D341Med (cell line): ENCODE results near the gene CCDC30.
A peak's percentile ranks its signal among the peaks of the same experiment; 100 is the strongest.
"Not testable (repeated sequence)": the region's sequence is repeated elsewhere in the genome, so short reads cannot be mapped to it uniquely, and the experiment has no call there.

Experiments
- DNase-seq: peaks from one replicate; pipeline ENCODE4 v3.0.0; 2012; ENCODE audit warnings: low spot score

The CCDC30 gene

GRCh38 chr1:42529724-42530181 lies 66.7 kb downstream of the CCDC30 start:
- DNase-seq = no peak

GRCh38 chr1:42531043-42531442 lies 68.0 kb downstream of the CCDC30 start:
- DNase-seq = no peak

GRCh38 chr1:42533101-42533863 lies 70.2 kb downstream of the CCDC30 start:
- DNase-seq = no peak

- DNase-seq = no peak
These were observed 78.0 kb downstream of the CCDC30 start for GRCh38 chr1:42541104-42541503.

- DNase-seq = no peak
These were observed 88.1 kb downstream of the CCDC30 start for GRCh38 chr1:42551180-42551579.

- no peak for DNase-seq
These were observed 88.5 kb downstream of the CCDC30 start for GRCh38 chr1:42551590-42551989.

- no peak for DNase-seq
These were observed 89.5 kb downstream of the CCDC30 start for GRCh38 chr1:42552636-42553035.

GRCh38 chr1:42557230-42557851 lies 94.3 kb downstream of the CCDC30 start:
- DNase-seq = no peak

- no peak for DNase-seq
These were observed 104.0 kb downstream of the CCDC30 start for GRCh38 chr1:42567038-42567437.

- no peak for DNase-seq
These were observed 113.8 kb downstream of the CCDC30 start for GRCh38 chr1:42576935-42577334.

GRCh38 chr1:42586016-42586415 lies 122.9 kb downstream of the CCDC30 start:
- DNase-seq = no peak

GRCh38 chr1:42587753-42588152 lies 124.7 kb downstream of the CCDC30 start:
- DNase-seq = no peak

- no peak for DNase-seq
These were observed 129.7 kb downstream of the CCDC30 start for GRCh38 chr1:42592811-42593210.

GRCh38 chr1:42593486-42594100 lies 130.5 kb downstream of the CCDC30 start:
- DNase-seq = peak; percentile 51

GRCh38 chr1:42601472-42601871 lies 138.4 kb downstream of the CCDC30 start:
- no peak for DNase-seq

- DNase-seq = no peak
These were observed 150.7 kb downstream of the CCDC30 start for GRCh38 chr1:42613803-42614131.

GRCh38 chr1:42618866-42619265 lies 155.8 kb downstream of the CCDC30 start:
- no peak for DNase-seq

- no peak for DNase-seq
These were observed 157.2 kb downstream of the CCDC30 start for GRCh38 chr1:42620307-42620706.

- not testable (repeated sequence) for DNase-seq
These were observed 158.1 kb downstream of the CCDC30 start for GRCh38 chr1:42621180-42621579.

- DNase-seq = not testable (repeated sequence)
These were observed 164.1 kb downstream of the CCDC30 start for GRCh38 chr1:42627205-42627604.

- peak; percentile 26 for DNase-seq
These were observed 176.0 kb downstream of the CCDC30 start for GRCh38 chr1:42639116-42639515.

- no peak for DNase-seq
These were observed 183.0 kb downstream of the CCDC30 start for GRCh38 chr1:42646056-42646455.

GRCh38 chr1:42657201-42657600 lies 194.1 kb downstream of the CCDC30 start:
- no peak for DNase-seq
